CD8-positive, alpha-beta memory T cell (primary cell): ENCODE results near the gene CHN1. TPM values are rescaled to one million over a fixed set of nuclear protein-coding genes. Genes with fewer than 3 reads are reported as not detected.
A peak's percentile ranks its signal among the peaks of the same experiment; 100 is the strongest.

Experiments
- CTCF ChIA-PET: fragments of 350-600 bp; sonication (Branson Sonifier 250); formaldehyde crosslinking; loops from one replicate; lab custom pipeline; 2021; ENCODE audit warnings: antibody characterized with exemption; lab: Charles Lee
- POLR2A ChIA-PET: fragments of 350-600 bp; sonication (Branson Sonifier 250); formaldehyde crosslinking; loops from one replicate; lab custom pipeline; 2021; ENCODE audit warnings: antibody characterized with exemption; lab: Charles Lee
- DNase-seq, 5 donors: peaks; one replicate each; pipeline versions ENCODE4 v3.0.0 to v3.0.0-alpha.2; 2020 to 2022; ENCODE audit warnings: mixed read lengths in 1 of 5
- H3K27ac ChIP-seq: one replicate; pipeline ENCODE4 v1.7.0; 2013; ENCODE audit warnings: low read depth, mild to moderate bottlenecking, low read length, moderate library complexity
- H3K27me3 ChIP-seq: 2 replicates; pipeline ENCODE4 v1.7.0; 2013; ENCODE audit warnings: low read length, mild to moderate bottlenecking; ENCODE audit not compliant: insufficient read depth, poor library complexity, severe bottlenecking
- H3K36me3 ChIP-seq: 2 replicates; pipeline ENCODE4 v1.7.0; 2013; ENCODE audit warnings: mild to moderate bottlenecking, low read length, moderate library complexity; ENCODE audit not compliant: insufficient read depth
- H3K4me1 ChIP-seq: 2 replicates; pipeline ENCODE4 v1.7.0; 2013; ENCODE audit warnings: mild to moderate bottlenecking, low read length, moderate library complexity; ENCODE audit not compliant: insufficient read depth
- H3K4me3 ChIP-seq: 2 replicates; pipeline ENCODE4 v1.7.0; 2013; ENCODE audit warnings: mild to moderate bottlenecking, low read length
- H3K9me3 ChIP-seq: 2 replicates; pipeline ENCODE4 v1.7.0; 2013; ENCODE audit warnings: mild to moderate bottlenecking, low read length
- H3K27ac Mint-ChIP-seq, 8 donors: one replicate each; pipeline ENCODE4 v1.8.0; 2020 to 2021; ENCODE audit warnings: mixed read lengths in 8 of 8, mild to moderate bottlenecking in 6 of 8, inconsistent platforms in 3 of 8, moderate library complexity in 3 of 8
- H3K27me3 Mint-ChIP-seq, 2 donors: one replicate each; pipeline ENCODE4 v1.8.0; 2020 to 2021; ENCODE audit warnings: mixed read lengths in 2 of 2, mild to moderate bottlenecking in 1 of 2, moderate library complexity in 1 of 2
- H3K36me3 Mint-ChIP-seq, 3 donors: one replicate each; pipeline ENCODE4 v1.8.0; 2020 to 2021; ENCODE audit warnings: mixed read lengths in 3 of 3, inconsistent platforms in 1 of 3, mild to moderate bottlenecking in 1 of 3
- H3K4me1 Mint-ChIP-seq, 3 donors: one replicate each; pipeline ENCODE4 v1.8.0; 2020 to 2021; ENCODE audit warnings: mixed read lengths in 3 of 3, inconsistent platforms in 1 of 3, mild to moderate bottlenecking in 1 of 3
- H3K4me3 Mint-ChIP-seq, 7 donors: one replicate each; pipeline ENCODE4 v1.8.0; 2020 to 2021; ENCODE audit warnings: mixed read lengths in 7 of 7, mild to moderate bottlenecking in 6 of 7, moderate library complexity in 4 of 7, inconsistent platforms in 2 of 7
- H3K9me3 Mint-ChIP-seq, 5 donors: one replicate each; pipeline ENCODE4 v1.8.0; 2020 to 2022; ENCODE audit warnings: mixed read lengths in 5 of 5, mild to moderate bottlenecking in 3 of 5, moderate library complexity in 2 of 5, inconsistent platforms in 1 of 5
- polyA plus RNA-seq: library from polyadenylated mRNA; unstranded; fragments of 300-500 nt; fragmentation: Illumina TruSeq; gene quantifications from one replicate; pipeline ENCODE4 v1.2.3, GENCODE V29; 2021
- total RNA-seq, 2 experiments: library from RNA; stranded (reverse); gene quantifications; one replicate each; pipeline ENCODE4 v1.2.3, GENCODE V29; 2021

The CHN1 gene
- total and polyA plus RNA-seq, 3 experiments from 2014 or later, result 13.1 to 22.1 (median 18.4) TPM

- no peaks in the 10 kb centered on the region for H3K9me3 ChIP-seq
- Mint-ChIP-seq H3K27me3 (peaks cover 23 to 70% of the 10 kb centered on the region in 2 donors), H3K4me1 (peaks cover 4 to 15% (median 6%) of the 10 kb centered on the region in 3 donors), H3K4me3 (peak overlapping the region; percentile 80 to 87 (median 85)), H3K27ac (peak overlapping the region in 2 of 8 donors; percentile 69 to 70), H3K36me3 (no peaks in the 10 kb centered on the region), H3K9me3 (no peaks in the 10 kb centered on the region)
- DNase-seq, result peak in 1 of 5 donors; percentile 5
- H3K36me3 ChIP-seq, result no peaks in the 10 kb centered on the region
- peaks cover 45% of the 10 kb centered on the region for H3K27me3 ChIP-seq
- no peak overlapping the region for H3K27ac ChIP-seq
- ChIA-PET CTCF (interaction anchor here (1.0 to 1.5 kb wide), 2 partner anchors 304 kb away, joined by 3 to 9 read pairs; no protein-coding TSS in a partner anchor), POLR2A (no interaction called here)
- no peak overlapping the region for H3K4me3 ChIP-seq
- peaks cover 9% of the 10 kb centered on the region for H3K4me1 ChIP-seq
These were observed 1.1 kb downstream of the CHN1 start for GRCh38 chr2:175003875-175004729.

GRCh38 chr2:175002547-175003274 lies 2.5 kb downstream of the CHN1 start:
- Histone ChIP-seq H3K4me1 (peaks cover 9% of the 10 kb centered on the region), H3K4me3 (no peak overlapping the region), H3K27me3 (peaks cover 45% of the 10 kb centered on the region), H3K36me3 (no peaks in the 10 kb centered on the region), H3K9me3 (no peaks in the 10 kb centered on the region), H3K27ac (no peak overlapping the region)
- ChIA-PET CTCF (interaction anchor here (1.0 kb wide), 1 partner anchor 253 kb away, joined by 5 read pairs; no protein-coding TSS in a partner anchor), POLR2A (no interaction called here)
- Mint-ChIP-seq H3K36me3 (no peaks in the 10 kb centered on the region), H3K27ac (no peak overlapping the region), H3K4me1 (peaks cover 4 to 15% (median 6%) of the 10 kb centered on the region in 3 donors), H3K9me3 (no peaks in the 10 kb centered on the region), H3K4me3 (no peak overlapping the region), H3K27me3 (peaks cover 23 to 68% of the 10 kb centered on the region in 2 donors)
- no peak for DNase-seq

GRCh38 chr2:175001566-175001965 lies 3.6 kb downstream of the CHN1 start:
- CTCF ChIA-PET, result no interaction called here
- Histone ChIP-seq H3K27me3 (peaks cover 38% of the 10 kb centered on the region), H3K9me3 (no peaks in the 10 kb centered on the region), H3K36me3 (no peaks in the 10 kb centered on the region), H3K4me1 (peaks cover 9% of the 10 kb centered on the region), H3K27ac (no peak overlapping the region), H3K4me3 (no peak overlapping the region)
- H3K27ac Mint-ChIP-seq, result no peak overlapping the region
- H3K4me3 Mint-ChIP-seq, result peak overlapping the region in 1 of 7 donors; percentile 4
- H3K4me1 Mint-ChIP-seq, result peaks cover 4 to 15% (median 6%) of the 10 kb centered on the region in 3 donors
- DNase-seq, result no peak
- H3K36me3 Mint-ChIP-seq, result no peaks in the 10 kb centered on the region
- H3K27me3 Mint-ChIP-seq, result peaks cover 20 to 58% of the 10 kb centered on the region in 2 donors
- no peaks in the 10 kb centered on the region for H3K9me3 Mint-ChIP-seq
- POLR2A ChIA-PET, result no interaction called here

GRCh38 chr2:174997110-174997509 lies 8.1 kb downstream of the CHN1 start:
- Mint-ChIP-seq H3K4me3 (no peak overlapping the region), H3K27ac (no peak overlapping the region), H3K27me3 (peaks cover 9 to 30% of the 10 kb centered on the region in 2 donors), H3K4me1 (no peaks in the 10 kb centered on the region), H3K9me3 (no peaks in the 10 kb centered on the region), H3K36me3 (no peaks in the 10 kb centered on the region)
- Histone ChIP-seq H3K9me3 (no peaks in the 10 kb centered on the region), H3K4me3 (no peak overlapping the region), H3K27ac (no peak overlapping the region), H3K27me3 (peaks cover 10% of the 10 kb centered on the region), H3K36me3 (no peaks in the 10 kb centered on the region), H3K4me1 (no peaks in the 10 kb centered on the region)
- no peak for DNase-seq
- POLR2A ChIA-PET, result no interaction called here
- CTCF ChIA-PET, result interaction anchor here (1.1 kb wide), 1 partner anchor 248 kb away, joined by 6 read pairs; no protein-coding TSS in a partner anchor

- no peak for DNase-seq
- H3K36me3 ChIP-seq, result no peaks in the 10 kb centered on the region
- CTCF ChIA-PET, result interaction anchor here (1.1 kb wide), 1 partner anchor 247 kb away, joined by 6 read pairs; no protein-coding TSS in a partner anchor
- no peak overlapping the region for H3K27ac ChIP-seq
- no peaks in the 10 kb centered on the region for H3K9me3 Mint-ChIP-seq
- POLR2A ChIA-PET, result no interaction called here
- H3K4me3 Mint-ChIP-seq, result no peak overlapping the region
- no peaks in the 10 kb centered on the region for H3K4me1 Mint-ChIP-seq
- no peaks in the 10 kb centered on the region for H3K9me3 ChIP-seq
- no peak overlapping the region for H3K4me3 ChIP-seq
- H3K27ac Mint-ChIP-seq, result no peak overlapping the region
- no peaks in the 10 kb centered on the region for H3K4me1 ChIP-seq
- peaks cover 7% of the 10 kb centered on the region for H3K27me3 ChIP-seq
- H3K36me3 Mint-ChIP-seq, result no peaks in the 10 kb centered on the region
- peaks cover 6 to 25% of the 10 kb centered on the region in 2 donors for H3K27me3 Mint-ChIP-seq
These were observed 8.6 kb downstream of the CHN1 start for GRCh38 chr2:174996622-174997021.

- Histone ChIP-seq H3K27ac (no peak overlapping the region), H3K4me3 (no peak overlapping the region), H3K9me3 (no peaks in the 10 kb centered on the region), H3K4me1 (no peaks in the 10 kb centered on the region), H3K36me3 (no peaks in the 10 kb centered on the region), H3K27me3 (no peaks in the 10 kb centered on the region)
- no peaks in the 10 kb centered on the region for H3K9me3 Mint-ChIP-seq
- DNase-seq, result no peak
- POLR2A ChIA-PET, result no interaction called here
- peaks cover 2 to 9% of the 10 kb centered on the region in 2 donors for H3K27me3 Mint-ChIP-seq
- H3K4me3 Mint-ChIP-seq, result no peak overlapping the region
- H3K36me3 Mint-ChIP-seq, result no peaks in the 10 kb centered on the region
- CTCF ChIA-PET, result no interaction called here
- H3K27ac Mint-ChIP-seq, result no peak overlapping the region
- peaks cover 0 to 9% (median 8%) of the 10 kb centered on the region in 3 donors for H3K4me1 Mint-ChIP-seq
These were observed 10.8 kb downstream of the CHN1 start for GRCh38 chr2:174994381-174994780.

GRCh38 chr2:174992886-174993285 lies 12.3 kb downstream of the CHN1 start:
- CTCF ChIA-PET, result interaction anchor here (5.4 kb wide), 1 partner anchor 221 kb away, joined by 49 read pairs; no protein-coding TSS in a partner anchor
- H3K27me3 ChIP-seq, result no peaks in the 10 kb centered on the region
- Mint-ChIP-seq H3K9me3 (no peaks in the 10 kb centered on the region), H3K27me3 (peaks cover 2 to 6% of the 10 kb centered on the region in 2 donors), H3K36me3 (no peaks in the 10 kb centered on the region), H3K4me3 (no peak overlapping the region), H3K4me1 (peaks cover 0 to 9% (median 8%) of the 10 kb centered on the region in 3 donors), H3K27ac (no peak overlapping the region)
- POLR2A ChIA-PET, result no interaction called here
- no peaks in the 10 kb centered on the region for H3K4me1 ChIP-seq
- H3K9me3 ChIP-seq, result no peaks in the 10 kb centered on the region
- H3K27ac ChIP-seq, result no peak overlapping the region
- no peak for DNase-seq
- H3K4me3 ChIP-seq, result no peak overlapping the region
- H3K36me3 ChIP-seq, result no peaks in the 10 kb centered on the region
